ENCODE results near the gene XPO4. TPM values are rescaled to one million over a fixed set of nuclear protein-coding genes. Genes with fewer than 3 reads are reported as not detected.

XPO4 gene
- total RNA-seq, 1 experiment from 2014 or later, result 39.9 TPM

DNA sequence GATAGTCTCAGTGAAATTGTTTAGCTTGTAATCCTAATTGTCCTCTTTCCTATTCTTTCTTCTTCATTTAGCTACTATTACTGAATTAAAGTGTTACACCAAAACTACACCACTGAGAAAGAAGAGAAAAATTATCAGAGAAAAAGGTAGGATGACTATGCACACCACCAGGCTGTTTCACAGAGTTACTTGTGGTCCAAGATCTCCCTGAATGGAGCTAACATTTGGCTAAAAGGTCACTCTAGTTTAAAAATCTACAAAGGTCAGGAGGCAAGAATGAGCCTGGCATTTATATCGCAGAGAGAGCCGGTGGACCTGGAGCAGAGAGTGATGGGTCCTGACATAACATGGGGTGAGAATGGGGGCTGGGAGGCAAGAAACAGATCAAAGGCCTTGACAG lies 91.7 kb downstream of the XPO4 start:
- Histone ChIP-seq H3K27ac (ENCODE audit: low read length) (no peak overlapping the region), H4K20me1 (ENCODE audit: low read length) (peaks cover 14% of the 10 kb centered on the region; the same call in 1 of the 2 replicates), H3K36me3 (ENCODE audit: low read depth, low read length) (peaks cover 31% of the 10 kb centered on the region), H3K9me3 (ENCODE audit: low read length) (no peaks in the 10 kb centered on the region), H3K9ac (ENCODE audit: low read length) (no peak overlapping the region), H3K79me2 (ENCODE audit: low read length) (peaks cover 15% of the 10 kb centered on the region), H3K4me1 (ENCODE audit: insufficient read depth, low read length) (peaks cover 26% of the 10 kb centered on the region), H3F3A (ENCODE audit: low read length, unreplicated experiment) (no peaks in the 10 kb centered on the region), H3K9me2 (replicated peaks; ENCODE audit: low read length) (no peaks in the 10 kb centered on the region), H3K4me2 (ENCODE audit: low read length) (no peak overlapping the region), H3K4me3 (ENCODE audit: low read length) (no peak overlapping the region), H3K27me3 (ENCODE audit: low read length) (no peaks in the 10 kb centered on the region), H2AFZ (ENCODE audit: low read length) (no peak overlapping the region)
- DNase-seq (no peak), ATAC-seq (no peak)
- POLR2A ChIA-PET (ENCODE audit: unreplicated experiment), result interaction anchor here (0.6 kb wide), 1 partner anchor 72 kb away, joined by 3 read pairs; no protein-coding TSS in a partner anchor
- BruUV-seq (replicated peaks), result no TSS peak
- CTCF ChIA-PET, result no interaction called here
- TF ChIP-seq EZH2phosphoT487 (IDR thresholded peaks at IDR 0.05; ENCODE audit: borderline replicate concordance, low read length), result no peak
- TF ChIP-seq EZH2 (IDR thresholded peaks at IDR 0.05; ENCODE audit: low read length, unreplicated experiment), result no peak
- no peak for TF ChIP-seq CTCF (conservative IDR thresholded peaks at IDR 0.05; ENCODE audit: low read depth, low read length)
- intact Hi-C loops (cut with micrococcal nuclease), result loop anchor here (5.0 kb wide), 1 partner anchor 644 kb away; no protein-coding TSS in a partner anchor

DNA sequence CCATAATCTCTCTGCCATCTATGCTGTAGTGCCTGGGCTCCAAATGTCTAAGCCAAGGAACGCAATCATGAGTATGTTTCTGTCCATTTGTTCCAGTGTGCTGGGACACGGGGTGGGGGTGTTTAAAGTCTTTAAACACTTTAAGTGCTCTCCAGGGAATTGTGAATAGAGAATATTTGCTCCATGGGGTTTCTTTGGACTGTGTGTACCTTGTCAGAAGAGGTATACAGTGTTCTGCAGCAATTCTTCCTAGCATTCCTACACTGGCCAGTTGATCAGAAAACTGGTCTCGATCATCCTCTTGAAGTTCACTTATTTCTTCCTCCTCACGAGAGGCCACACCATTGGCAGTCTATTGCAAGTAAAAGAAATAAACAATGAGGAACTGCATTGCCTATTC lies 93.7 kb downstream of the XPO4 start:
- BruUV-seq (replicated peaks), result no TSS peak
- DNase-seq (no peak), ATAC-seq (no peak)
- POLR2A ChIA-PET (ENCODE audit: unreplicated experiment), result no interaction called here
- peaks cover 32% of the 10 kb centered on the region for H3K36me3 ChIP-seq (ENCODE audit: low read depth, low read length)
- peaks cover 11% of the 10 kb centered on the region for H3K79me2 ChIP-seq (ENCODE audit: low read length)
- H3K9me2 ChIP-seq (replicated peaks; ENCODE audit: low read length), result no peaks in the 10 kb centered on the region
- H3K27ac ChIP-seq (ENCODE audit: low read length), result no peak overlapping the region
- H3K4me2 ChIP-seq (ENCODE audit: low read length), result no peak overlapping the region
- H3K9me3 ChIP-seq (ENCODE audit: low read length), result no peaks in the 10 kb centered on the region
- peaks cover 8% of the 10 kb centered on the region for H3K4me1 ChIP-seq (ENCODE audit: insufficient read depth, low read length)
- CTCF ChIA-PET, result no interaction called here
- no peak for TF ChIP-seq CTCF (conservative IDR thresholded peaks at IDR 0.05; ENCODE audit: low read depth, low read length)
- TF ChIP-seq EZH2phosphoT487 (IDR thresholded peaks at IDR 0.05; ENCODE audit: borderline replicate concordance, low read length), result no peak
- no peak for TF ChIP-seq EZH2 (IDR thresholded peaks at IDR 0.05; ENCODE audit: low read length, unreplicated experiment)
- intact Hi-C loops (cut with micrococcal nuclease), result no loop called here
- H2AFZ ChIP-seq (ENCODE audit: low read length), result no peak overlapping the region
- H3K27me3 ChIP-seq (ENCODE audit: low read length), result no peaks in the 10 kb centered on the region
- H3K9ac ChIP-seq (ENCODE audit: low read length), result no peak overlapping the region
- no peaks in the 10 kb centered on the region for H3F3A ChIP-seq (ENCODE audit: low read length, unreplicated experiment)
- peaks cover 8% of the 10 kb centered on the region; the same call in 1 of the 2 replicates for H4K20me1 ChIP-seq (ENCODE audit: low read length)
- H3K4me3 ChIP-seq (ENCODE audit: low read length), result no peak overlapping the region

GRCh38 chr13:20803180-20803965 lies 99.2 kb downstream of the XPO4 start:
- ChIA-PET CTCF (no interaction called here), POLR2A (ENCODE audit: unreplicated experiment) (no interaction called here)
- Histone ChIP-seq H3K36me3 (ENCODE audit: low read depth, low read length) (peaks cover 40% of the 10 kb centered on the region), H3K27me3 (ENCODE audit: low read length) (no peaks in the 10 kb centered on the region), H3K9me2 (replicated peaks; ENCODE audit: low read length) (no peaks in the 10 kb centered on the region), H3K79me2 (ENCODE audit: low read length) (no peaks in the 10 kb centered on the region), H2AFZ (ENCODE audit: low read length) (no peak overlapping the region), H4K20me1 (ENCODE audit: low read length) (no peaks in the 10 kb centered on the region), H3K4me1 (ENCODE audit: insufficient read depth, low read length) (peaks cover 15% of the 10 kb centered on the region), H3K27ac (ENCODE audit: low read length) (no peak overlapping the region), H3K9ac (ENCODE audit: low read length) (no peak overlapping the region), H3K9me3 (ENCODE audit: low read length) (no peaks in the 10 kb centered on the region), H3K4me3 (ENCODE audit: low read length) (no peak overlapping the region), H3F3A (ENCODE audit: low read length, unreplicated experiment) (no peaks in the 10 kb centered on the region), H3K4me2 (ENCODE audit: low read length) (no peak overlapping the region)
- no peak for TF ChIP-seq EZH2 (IDR thresholded peaks at IDR 0.05; ENCODE audit: low read length, unreplicated experiment)
- TF ChIP-seq CTCF (conservative IDR thresholded peaks at IDR 0.05; ENCODE audit: low read depth, low read length), result no peak
- TF ChIP-seq EZH2phosphoT487 (IDR thresholded peaks at IDR 0.05; ENCODE audit: borderline replicate concordance, low read length), result no peak
- DNase-seq (peak; percentile 59), ATAC-seq (peak; percentile 81)
- intact Hi-C loops (cut with micrococcal nuclease), result no loop called here
- no TSS peak for BruUV-seq (replicated peaks)

All from PC-3 (cell line).